Measurements from ENCODE around the gene EXT2. TPM values are rescaled to one million over a fixed set of nuclear protein-coding genes. Genes with fewer than 3 reads are reported as not detected.
A peak's percentile ranks its signal among the peaks of the same experiment; 100 is the strongest.

The EXT2 gene
- total RNA-seq, 1 donor from 2014 or later: 78.6 TPM

GRCh38 chr11:44049832-44050231 is 45.6 kb upstream of the EXT2 start:
- Histone ChIP-seq H3K9me3 (no peaks in the 10 kb centered on the region), H3K27me3 (no peaks in the 10 kb centered on the region), H3K36me3 (no peaks in the 10 kb centered on the region), H3K27ac (no peak overlapping the region), H3K4me3 (no peak overlapping the region), H3K4me1 (no peaks in the 10 kb centered on the region)
- TF ChIP-seq POLR2AphosphoS5 (IDR thresholded peaks at IDR 0.05; ENCODE audit: insufficient read depth in 1 of 2, low read depth in 1 of 2): no peak
- TF ChIP-seq, protein P1, sequence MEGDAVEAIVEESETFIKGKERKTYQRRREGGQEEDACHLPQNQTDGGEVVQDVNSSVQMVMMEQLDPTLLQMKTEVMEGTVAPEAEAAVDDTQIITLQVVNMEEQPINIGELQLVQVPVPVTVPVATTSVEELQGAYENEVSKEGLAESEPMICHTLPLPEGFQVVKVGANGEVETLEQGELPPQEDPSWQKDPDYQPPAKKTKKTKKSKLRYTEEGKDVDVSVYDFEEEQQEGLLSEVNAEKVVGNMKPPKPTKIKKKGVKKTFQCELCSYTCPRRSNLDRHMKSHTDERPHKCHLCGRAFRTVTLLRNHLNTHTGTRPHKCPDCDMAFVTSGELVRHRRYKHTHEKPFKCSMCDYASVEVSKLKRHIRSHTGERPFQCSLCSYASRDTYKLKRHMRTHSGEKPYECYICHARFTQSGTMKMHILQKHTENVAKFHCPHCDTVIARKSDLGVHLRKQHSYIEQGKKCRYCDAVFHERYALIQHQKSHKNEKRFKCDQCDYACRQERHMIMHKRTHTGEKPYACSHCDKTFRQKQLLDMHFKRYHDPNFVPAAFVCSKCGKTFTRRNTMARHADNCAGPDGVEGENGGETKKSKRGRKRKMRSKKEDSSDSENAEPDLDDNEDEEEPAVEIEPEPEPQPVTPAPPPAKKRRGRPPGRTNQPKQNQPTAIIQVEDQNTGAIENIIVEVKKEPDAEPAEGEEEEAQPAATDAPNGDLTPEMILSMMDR (IDR thresholded peaks at IDR 0.05): no peak
- no peak for TF ChIP-seq POLR2A (IDR thresholded peaks at IDR 0.05)
- intact Hi-C loops (cut with DNase I): no loop called here
- peak in 1 of 2 donors; percentile 44 for DNase-seq (ENCODE audit: extremely low spot score in 2 of 2)

DNA sequence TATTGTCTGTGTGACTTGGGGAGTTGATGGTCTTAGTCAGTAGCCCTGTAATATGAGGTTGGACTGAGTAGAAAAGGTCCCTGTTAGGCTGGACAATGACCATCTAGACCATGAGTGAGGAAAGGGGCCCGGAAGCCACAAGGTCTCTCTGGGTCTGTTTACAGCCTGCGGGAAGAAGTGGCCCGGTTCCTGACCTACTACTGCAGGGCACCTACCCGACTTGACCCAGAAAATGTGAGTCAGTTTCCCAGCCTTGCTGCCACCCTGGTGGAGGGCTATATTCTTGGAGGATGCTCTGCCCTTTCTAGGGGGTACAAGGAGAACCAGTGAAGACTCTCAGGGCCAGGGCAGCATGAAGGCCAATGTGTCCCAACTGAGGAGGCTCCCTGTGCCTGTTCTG is 44.3 kb upstream of the EXT2 start:
- no peaks in the 10 kb centered on the region for H3K9me3 ChIP-seq
- H3K27me3 ChIP-seq: no peaks in the 10 kb centered on the region
- H3K36me3 ChIP-seq: no peaks in the 10 kb centered on the region
- no peaks in the 10 kb centered on the region for H3K4me1 ChIP-seq
- H3K4me3 ChIP-seq: no peak overlapping the region
- peak in 1 of 2 donors; percentile 74 for DNase-seq (ENCODE audit: extremely low spot score in 2 of 2)
- intact Hi-C loops (cut with DNase I): no loop called here
- TF ChIP-seq POLR2AphosphoS5 (IDR thresholded peaks at IDR 0.05; ENCODE audit: insufficient read depth in 1 of 2, low read depth in 1 of 2) (no peak), POLR2A (IDR thresholded peaks at IDR 0.05) (no peak)
- TF ChIP-seq, protein P1 (IDR thresholded peaks at IDR 0.05): no peak
- H3K27ac ChIP-seq: no peak overlapping the region

DNA sequence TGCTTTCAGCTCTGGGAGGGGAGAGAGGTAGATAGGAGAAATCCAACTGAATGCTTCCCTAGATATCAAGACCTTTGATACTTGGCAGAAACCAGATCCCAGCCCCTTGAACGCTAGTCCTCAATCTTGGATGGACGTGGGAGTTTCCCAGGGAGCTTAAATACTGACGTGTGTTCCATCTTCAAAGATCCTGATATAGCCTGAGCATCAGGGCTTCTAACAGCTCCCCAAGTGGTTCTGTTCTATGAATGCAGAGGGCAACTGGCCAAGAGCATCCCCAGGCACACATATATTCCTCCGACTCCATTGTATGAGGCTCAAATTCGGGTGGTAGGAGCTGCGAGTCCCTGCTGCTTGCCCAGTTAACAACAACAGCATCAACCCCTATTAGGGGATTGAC is 38.1 kb upstream of the EXT2 start:
- no peak overlapping the region for H3K27ac ChIP-seq
- no peaks in the 10 kb centered on the region for H3K36me3 ChIP-seq
- H3K4me3 ChIP-seq: no peak overlapping the region
- no peaks in the 10 kb centered on the region for H3K4me1 ChIP-seq
- no peaks in the 10 kb centered on the region for H3K27me3 ChIP-seq
- intact Hi-C loops (cut with DNase I): no loop called here
- no peak for DNase-seq (ENCODE audit: extremely low spot score in 2 of 2)
- H3K9me3 ChIP-seq: no peaks in the 10 kb centered on the region
- TF ChIP-seq, protein P1 (IDR thresholded peaks at IDR 0.05): no peak
- TF ChIP-seq POLR2A (IDR thresholded peaks at IDR 0.05) (no peak), POLR2AphosphoS5 (IDR thresholded peaks at IDR 0.05; ENCODE audit: insufficient read depth in 1 of 2, low read depth in 1 of 2) (no peak)

DNA sequence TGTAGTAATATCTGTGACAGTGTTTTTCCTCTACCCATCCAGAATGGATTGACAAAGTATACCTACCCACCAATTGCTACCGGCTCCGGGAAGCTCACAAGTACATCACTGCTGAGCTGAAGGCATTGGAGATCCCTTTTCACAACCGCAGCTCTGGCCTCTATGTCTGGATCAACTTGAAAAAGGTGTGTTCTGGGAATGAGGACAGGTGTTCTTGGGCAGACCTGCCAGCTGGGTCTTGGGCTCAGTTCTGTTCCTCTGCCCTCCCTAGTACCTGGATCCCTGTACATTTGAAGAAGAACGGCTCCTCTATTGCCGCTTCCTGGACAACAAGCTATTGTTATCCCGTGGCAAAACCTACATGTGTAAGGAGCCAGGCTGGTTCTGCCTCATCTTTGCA is 37.2 kb upstream of the EXT2 start:
- TF ChIP-seq, protein P1 (IDR thresholded peaks at IDR 0.05): no peak
- TF ChIP-seq POLR2AphosphoS5 (IDR thresholded peaks at IDR 0.05; ENCODE audit: insufficient read depth in 1 of 2, low read depth in 1 of 2): no peak
- TF ChIP-seq POLR2A (IDR thresholded peaks at IDR 0.05): no peak
- intact Hi-C loops (cut with DNase I): no loop called here
- no peaks in the 10 kb centered on the region for H3K4me1 ChIP-seq
- no peaks in the 10 kb centered on the region for H3K27me3 ChIP-seq
- DNase-seq (ENCODE audit: extremely low spot score in 2 of 2): no peak
- no peaks in the 10 kb centered on the region for H3K36me3 ChIP-seq
- H3K9me3 ChIP-seq: no peaks in the 10 kb centered on the region
- H3K4me3 ChIP-seq: no peak overlapping the region
- H3K27ac ChIP-seq: no peak overlapping the region

GRCh38 chr11:44065161-44065661 is 30.3 kb upstream of the EXT2 start:
- peak overlapping the region; percentile 83 for H3K27ac ChIP-seq
- H3K9me3 ChIP-seq: no peaks in the 10 kb centered on the region
- H3K36me3 ChIP-seq: no peaks in the 10 kb centered on the region
- H3K4me1 ChIP-seq: peaks cover 19% of the 10 kb centered on the region
- DNase-seq (ENCODE audit: extremely low spot score in 2 of 2): peak in 1 of 2 donors; percentile 64
- intact Hi-C loops (cut with DNase I): no loop called here
- H3K27me3 ChIP-seq: no peaks in the 10 kb centered on the region
- peak overlapping the region in 1 of 2 donors; percentile 85 for H3K4me3 ChIP-seq
- TF ChIP-seq POLR2A (IDR thresholded peaks at IDR 0.05): no peak
- no peak for TF ChIP-seq POLR2AphosphoS5 (IDR thresholded peaks at IDR 0.05; ENCODE audit: insufficient read depth in 1 of 2, low read depth in 1 of 2)
- TF ChIP-seq, protein P1 (IDR thresholded peaks at IDR 0.05): no peak
